NCI-H128 (cell line): ENCODE results near the gene NEDD8.
"Not testable (repeated sequence)": the region's sequence is repeated elsewhere in the genome, so short reads cannot be mapped to it uniquely, and the experiment has no call there.

Experiments used
- DNase-seq: peaks from one replicate; lab custom pipeline; 2025; ENCODE audit not compliant: unreplicated experiment; lab: John Stamatoyannopoulos, UW

Gene NEDD8

DNA sequence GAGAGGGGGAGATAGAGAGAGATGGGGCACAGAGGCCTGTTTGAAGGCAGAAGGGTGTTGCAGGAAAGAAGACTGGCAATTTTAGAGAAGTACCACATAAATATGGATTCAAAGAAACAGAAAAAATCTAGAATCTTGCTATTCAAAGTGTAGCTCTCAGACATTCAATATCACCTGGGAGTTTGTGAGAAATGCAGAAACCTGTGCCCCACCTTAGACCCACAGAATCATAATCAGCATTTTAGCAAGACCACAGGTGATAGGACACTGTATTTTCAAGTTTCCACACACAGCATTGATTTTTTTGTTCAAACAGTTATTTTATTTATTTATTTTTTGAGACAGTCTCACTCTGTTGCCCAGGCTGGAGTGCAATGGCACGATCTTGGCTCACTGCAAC lies 3.3 kb downstream of the NEDD8 start:
- DNase-seq = no peak

DNA sequence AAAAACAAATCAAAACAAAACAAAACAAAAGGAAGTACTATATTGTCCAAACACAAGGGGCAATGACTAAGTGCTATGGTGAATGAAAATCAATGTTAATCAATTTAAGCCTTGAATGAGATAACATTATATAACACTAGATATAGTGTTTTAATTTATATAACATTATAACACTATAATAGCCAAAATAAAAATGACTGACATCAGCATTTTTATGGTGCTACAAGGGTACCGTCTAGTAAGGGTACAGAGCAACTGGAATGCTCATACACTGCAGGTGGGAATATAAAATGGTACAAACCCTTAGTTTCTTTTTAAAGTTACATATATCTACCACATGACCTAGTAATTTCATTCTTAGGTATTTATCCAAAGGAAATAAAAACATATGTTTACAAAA lies 5.7 kb downstream of the NEDD8 start:
- DNase-seq = no peak

DNA sequence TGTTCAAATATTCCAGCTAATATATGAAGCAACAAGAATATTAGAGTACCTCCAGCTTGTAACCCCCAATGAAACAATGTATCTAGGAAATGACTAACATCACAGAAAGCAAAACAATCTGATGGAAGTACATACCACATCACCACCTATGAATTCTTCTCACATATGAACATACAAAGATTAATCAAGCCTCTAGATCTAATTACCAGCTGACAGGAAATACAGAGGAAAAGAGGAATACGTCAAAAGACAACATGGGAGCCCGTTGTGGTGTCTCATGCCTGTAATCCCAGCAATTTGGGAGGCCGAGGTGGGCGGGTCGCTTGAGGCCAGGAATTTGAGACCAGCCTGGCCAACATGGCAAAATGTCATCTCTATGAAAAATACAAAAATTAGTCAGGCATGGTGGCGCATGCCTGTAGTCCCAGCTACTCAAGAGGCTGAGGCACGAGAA lies 7.5 kb downstream of the NEDD8 start:
- no peak for DNase-seq

DNA sequence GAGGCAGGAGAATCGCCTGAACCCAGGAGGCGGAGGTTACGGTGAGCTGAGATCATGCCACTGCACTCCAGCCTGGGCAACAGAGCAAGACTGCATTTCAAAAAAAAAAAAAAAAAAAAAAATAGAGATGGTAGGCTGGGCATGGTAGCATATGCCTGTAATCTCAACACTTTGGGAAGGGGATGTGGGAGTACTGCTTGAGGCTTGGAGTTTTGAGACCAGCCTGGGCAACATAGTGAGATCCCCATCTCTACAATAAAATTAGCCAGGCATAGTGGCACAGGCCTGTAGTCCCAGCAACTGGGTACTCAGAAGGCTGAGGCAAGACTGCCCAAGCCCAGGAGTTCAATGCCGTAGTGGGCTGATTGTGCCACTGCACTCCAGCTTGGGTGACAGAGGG lies 9.2 kb downstream of the NEDD8 start:
- not testable (repeated sequence) for DNase-seq

DNA sequence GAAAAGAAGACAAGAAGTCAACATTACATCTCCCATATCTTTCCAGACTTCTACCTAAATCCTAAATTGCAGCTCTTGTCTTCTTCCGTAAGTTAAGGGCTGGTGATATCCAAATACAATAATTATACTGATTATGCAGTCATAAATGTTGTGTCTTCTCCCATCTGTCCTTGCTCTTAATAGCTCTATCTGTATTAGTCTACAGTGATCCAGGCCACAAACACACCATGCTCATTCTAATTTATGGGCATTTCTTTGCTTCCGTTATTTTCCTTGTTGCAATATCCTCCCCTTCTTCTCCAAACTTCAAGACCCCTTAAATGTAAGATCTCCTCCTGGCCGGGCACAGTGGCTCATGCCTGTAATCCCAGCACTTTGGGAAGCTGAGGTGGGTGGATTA lies 12.6 kb downstream of the NEDD8 start:
- DNase-seq = no peak

DNA sequence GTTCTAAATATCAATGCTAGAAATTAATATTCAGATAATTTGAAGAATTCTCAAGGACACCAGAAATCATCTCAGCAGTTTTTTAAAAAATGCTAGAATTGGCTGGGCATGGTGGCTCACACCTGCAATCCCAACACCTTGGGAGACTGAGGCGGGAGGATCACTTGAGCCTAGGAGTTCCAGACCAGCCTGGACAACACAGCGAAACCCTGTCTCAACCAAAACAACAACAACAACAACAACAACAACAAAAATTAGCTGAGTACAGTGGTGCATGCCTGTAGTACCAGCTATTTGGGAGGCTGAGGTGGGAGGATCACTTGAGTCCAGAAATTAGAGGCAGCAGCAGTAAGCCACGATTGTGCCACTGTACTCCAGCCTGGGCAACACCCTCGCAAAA lies 13.1 kb downstream of the NEDD8 start:
- no peak for DNase-seq

DNA sequence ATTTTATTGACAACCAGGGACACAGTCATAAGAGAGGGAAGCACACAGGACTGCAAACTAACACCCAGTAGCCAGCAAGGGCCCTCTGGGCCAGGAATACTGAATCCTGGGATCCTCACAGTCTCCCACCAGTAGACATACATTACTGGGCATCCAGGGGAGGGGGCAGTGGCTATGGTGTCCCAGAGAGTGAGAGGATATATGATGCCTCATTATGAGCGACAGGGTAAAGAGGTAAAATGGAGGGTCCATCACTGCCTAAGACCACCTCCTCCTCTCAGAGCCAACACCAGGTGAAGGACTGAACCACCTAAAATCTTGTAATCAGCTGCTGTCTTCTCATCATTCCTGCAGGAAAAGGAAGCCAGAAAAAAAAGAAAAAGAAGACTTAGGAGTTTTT lies 15.3 kb downstream of the NEDD8 start:
- DNase-seq = not testable (repeated sequence)

DNA sequence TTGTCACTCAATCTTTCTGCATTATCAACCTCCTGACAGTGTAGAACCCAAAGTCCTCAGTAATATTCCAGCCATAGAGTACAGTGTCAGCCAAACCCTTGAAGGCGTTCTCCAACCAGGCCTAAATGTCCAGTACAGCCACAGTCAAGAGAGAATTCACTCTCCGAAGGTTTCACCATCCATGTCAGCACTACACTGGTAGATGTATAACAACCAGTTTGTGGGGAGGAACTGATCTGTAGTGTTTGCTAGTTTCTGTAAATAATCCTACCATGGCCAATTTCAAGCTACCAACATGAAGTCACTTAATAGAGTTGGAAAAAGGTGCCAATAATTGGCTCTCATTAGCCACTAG lies 15.8 kb downstream of the NEDD8 start:
- no peak for DNase-seq

DNA sequence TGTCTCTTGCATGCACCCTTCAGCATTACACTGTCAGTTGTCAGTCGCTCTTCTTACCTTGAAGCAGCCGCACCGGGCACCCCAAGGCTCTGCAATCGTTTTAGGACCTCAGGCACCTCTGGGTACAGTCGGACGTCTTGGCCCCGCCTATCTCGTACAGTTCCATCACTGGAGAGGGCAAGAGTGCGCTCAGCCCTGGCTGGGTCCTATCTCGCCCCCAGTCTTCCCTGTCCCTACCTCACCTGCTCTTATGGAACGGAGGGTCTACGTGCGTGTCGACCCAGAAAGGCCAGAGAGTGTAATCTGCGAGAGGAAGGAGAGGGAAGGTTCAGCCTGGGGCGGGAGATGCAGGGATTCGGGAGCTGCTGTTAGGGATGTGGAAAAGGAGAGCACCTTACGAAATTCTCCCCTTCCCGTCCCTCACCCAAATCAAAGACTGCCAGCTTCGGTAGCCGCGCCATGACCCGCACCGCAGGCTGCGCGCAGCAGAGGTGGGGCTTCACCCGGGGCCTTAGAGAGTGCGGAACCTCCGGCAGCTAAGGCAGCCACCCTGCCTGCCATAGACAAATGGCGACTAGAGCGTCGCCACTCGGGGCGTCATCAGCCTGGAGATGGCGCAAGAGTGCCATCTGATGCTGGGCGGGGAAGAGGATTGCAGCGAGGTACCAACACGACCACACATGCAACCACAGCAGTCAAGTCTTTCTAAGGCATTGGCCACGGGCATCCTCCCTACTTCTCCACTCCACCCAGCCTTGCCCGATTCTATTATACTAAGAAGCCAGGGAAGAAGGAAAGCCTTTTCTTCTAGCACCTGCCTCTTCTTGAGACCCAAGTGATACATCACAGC lies 16.4 kb downstream of the NEDD8 start, which contains the start of gene MDP1:
Gene MDP1 (minus strand): TSS at position 572 of the 850 bp plus-strand sequence. CDS start 111 bp downstream, at position 461.
- peak; percentile 80 for DNase-seq

DNA sequence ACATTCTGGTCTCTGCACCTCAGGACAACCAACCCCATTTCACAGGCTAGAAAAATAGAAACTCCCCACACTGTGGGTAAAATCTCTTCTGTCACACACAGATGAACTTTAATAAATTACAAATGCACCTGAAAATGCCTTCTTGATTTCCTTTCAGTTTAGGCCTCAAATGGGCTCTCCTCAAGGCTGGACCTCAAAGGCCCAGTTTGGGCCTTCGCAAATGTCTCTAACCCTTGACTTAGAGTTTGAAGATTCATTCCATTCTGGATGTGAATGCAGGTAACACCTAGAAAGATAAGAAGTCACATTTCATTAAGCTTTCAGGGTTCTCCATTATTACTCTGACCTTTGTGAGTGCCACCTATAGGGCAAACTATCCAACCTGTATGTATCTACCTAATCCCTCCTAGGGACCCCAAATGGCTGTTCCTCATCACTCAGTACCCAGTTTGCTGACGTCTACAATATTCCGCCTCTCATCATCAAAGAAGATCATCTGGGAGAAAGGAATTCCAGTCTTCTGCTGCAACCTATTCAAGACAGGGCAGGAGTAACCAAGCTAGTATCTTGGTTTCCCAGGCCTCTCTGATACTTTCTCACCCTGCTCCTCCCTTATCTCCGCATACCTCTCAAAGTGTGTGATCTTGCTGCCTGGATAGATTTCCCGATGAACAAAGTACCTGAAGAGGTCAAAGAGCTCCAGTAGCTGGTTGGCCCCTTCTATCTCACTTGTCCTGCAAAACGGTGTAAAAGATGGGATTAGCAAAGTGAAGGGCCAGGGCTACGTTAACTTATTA lies 18.1 kb downstream of the NEDD8 start:
- DNase-seq = no peak

DNA sequence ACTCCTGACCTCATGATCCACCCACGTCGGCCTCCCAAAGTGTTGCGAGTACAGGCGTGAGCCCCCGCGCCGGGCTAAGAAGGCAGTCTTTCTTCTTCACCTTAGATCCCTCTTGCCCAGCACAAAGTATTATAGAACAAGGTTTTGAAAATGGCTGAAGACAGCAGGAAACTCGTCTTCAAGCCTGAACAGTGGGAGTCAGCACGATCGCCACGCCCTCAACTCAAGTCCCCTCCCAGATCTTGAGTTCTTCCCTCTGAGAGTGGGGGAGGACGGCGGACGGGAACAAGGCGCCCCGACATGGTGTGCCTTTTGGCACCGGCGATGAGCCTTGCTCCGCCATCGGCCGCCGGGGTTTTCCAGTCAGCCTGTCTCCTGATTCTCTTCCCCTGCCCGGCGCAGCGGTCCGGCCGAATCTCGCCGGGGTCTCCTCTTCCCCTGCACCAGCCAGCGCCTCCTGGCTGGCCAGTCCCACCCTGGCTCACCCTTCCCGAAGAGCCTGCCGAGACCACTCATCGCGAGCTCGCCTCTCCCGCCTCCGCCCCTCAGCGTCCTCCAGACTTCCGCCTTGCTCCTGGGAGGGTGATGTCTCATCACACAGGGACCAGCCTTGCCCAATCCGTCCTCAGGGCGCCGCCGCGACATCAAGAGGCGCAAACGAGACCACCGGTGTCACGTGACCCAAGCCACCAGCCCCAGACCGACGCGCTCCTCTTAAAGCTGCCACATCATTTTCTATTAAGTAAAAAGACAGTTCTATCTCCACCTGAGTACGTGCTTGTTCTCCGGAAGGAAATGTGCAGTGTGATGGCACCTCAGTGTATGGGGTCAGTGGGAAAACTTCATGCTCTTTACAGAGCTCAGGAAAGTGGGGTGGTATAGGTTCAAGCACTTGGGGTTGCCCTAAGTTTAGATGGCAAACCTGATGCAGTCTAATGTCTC lies 19.0 kb downstream of the NEDD8 start, which contains the start of gene CHMP4A:
Gene CHMP4A (minus strand): TSS at position 565 of the 942 bp plus-strand sequence. CDS start 49 bp downstream, at position 516.
- DNase-seq = peak; percentile 85

DNA sequence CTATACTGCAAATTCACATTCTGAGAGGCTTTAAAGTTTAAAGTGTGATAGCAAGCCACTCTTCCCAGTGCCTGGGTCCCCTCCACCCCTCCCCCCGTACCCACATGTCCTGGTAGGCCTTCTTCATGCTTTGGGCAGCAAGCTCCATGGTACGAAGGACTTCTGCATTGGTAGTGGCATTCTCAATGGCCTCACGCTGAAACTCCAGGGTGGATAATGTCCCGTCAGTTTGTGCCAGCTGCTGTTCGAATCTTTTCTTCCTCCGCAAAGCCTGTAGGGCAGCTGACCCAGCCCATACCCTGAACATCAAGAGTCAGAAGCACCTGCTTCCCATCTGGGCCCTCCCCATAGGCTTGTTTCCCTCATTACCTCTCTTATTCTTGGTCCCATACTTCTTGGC lies 20.9 kb downstream of the NEDD8 start:
- no peak for DNase-seq

DNA sequence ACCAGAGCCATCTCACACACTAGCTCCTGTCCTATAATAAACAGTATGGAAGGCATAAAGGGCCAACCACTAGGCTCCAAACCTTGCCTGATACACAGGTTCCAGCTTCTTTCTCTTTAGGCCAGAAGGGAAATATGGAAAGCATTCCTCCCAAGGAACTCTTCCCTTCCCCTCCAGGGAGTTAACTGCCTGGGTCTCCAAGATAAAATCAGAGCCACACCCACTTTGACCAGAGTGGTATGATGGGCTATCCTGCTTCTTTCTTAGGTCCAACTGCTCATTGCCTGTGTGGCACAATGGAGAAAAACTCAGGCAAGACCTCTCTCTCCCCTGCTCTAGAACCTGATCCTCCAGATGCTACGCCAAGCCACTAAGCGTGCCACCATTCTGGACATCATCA lies 24.5 kb downstream of the NEDD8 start:
- no peak for DNase-seq

DNA sequence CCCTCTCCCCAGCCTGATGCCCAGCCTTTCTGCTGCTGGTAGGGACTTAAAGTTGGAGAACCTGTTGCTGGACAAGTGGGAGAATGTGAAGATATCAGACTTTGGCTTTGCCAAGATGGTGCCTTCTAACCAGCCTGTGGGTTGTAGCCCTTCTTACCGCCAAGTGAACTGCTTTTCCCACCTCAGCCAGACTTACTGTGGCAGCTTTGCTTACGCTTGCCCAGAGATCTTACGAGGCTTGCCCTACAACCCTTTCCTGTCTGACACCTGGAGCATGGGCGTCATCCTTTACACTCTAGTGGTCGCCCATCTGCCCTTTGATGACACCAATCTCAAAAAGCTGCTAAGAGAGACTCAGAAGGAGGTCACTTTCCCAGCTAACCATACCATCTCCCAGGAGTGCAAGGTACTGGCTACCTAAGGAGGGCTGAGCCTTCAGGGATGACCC lies 25.0 kb downstream of the NEDD8 start:
- no peak for DNase-seq

DNA sequence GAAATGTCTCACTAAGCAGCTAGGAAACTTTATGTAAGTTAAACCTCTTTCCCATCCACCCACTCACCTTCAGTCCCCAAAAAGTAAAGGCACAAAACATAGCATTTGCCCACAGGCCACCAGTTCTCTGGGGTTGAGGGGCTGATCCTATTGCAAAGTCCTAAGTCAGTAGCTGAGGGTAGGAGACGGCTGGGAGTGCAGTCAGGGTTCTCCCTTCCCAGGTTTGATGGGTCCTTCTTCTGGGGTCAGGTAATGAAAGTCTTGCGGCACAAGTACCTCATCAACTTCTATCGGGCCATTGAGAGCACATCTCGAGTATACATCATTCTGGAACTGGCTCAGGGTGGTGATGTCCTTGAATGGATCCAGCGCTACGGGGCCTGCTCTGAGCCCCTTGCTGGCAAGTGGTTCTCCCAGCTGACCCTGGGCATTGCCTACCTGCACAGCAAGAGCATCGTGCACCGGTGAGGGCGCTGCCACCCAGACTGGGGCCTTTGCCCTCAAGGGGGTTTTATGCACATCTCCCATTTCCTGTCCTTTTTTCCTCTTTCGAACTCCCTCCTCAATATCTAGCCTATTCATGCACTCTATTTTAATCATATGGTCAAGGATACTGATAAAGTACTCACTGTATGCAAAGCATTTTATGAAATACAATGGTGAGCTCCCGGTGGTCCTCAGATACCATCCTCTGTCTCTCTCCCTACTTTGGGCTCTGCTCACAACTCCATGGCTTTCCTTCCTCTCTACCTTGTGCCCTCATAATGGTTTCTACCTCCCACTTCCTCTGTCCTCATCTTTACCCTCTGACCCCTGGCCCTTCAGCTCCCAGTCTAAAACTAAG lies 25.7 kb downstream of the NEDD8 start:
- DNase-seq = no peak

DNA sequence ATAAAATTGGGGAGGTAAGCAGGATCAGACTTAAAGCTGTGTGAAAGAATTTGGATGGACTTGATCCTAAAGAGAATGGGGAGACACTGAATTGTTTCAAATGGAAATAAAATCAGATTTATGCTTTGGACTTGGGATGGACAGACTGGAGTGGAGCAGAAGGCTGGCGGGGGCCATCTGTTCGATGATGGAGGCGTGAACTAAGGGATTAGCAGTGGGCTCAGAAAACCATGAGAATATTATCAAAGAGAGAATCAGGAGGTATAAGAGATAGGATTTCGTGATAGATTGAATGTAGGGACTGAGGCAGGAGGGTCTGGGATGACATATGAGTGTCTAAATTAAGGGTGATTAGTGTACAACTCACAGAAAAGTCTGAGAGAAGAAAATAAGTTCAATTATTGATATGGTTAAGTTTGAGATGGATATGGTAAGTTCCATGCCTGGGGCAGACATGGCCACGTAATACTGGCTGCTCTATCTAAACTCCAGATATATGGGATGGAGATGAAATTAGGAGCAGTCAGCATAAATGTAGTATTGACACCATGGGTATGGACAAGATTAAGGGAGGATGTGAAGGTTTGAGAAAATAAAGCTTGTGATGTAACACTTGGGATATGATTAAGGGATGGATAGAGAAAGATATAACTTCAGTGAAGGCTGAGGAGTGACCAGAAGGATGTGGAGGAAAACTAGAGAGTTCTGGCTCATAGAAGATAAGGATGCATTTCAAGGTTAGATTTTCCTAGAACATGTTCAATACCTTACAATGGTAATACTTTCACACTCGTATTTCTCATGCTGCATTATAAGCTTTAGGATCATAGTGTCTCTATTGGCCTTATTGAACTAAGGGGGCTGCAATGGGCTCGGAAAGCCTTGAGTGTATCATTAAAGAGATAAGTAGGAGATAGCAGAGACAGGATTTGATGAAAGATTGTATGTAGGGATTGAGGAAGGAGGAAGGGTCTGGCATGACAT lies 27.7 kb downstream of the NEDD8 start:
- DNase-seq = no peak

DNA sequence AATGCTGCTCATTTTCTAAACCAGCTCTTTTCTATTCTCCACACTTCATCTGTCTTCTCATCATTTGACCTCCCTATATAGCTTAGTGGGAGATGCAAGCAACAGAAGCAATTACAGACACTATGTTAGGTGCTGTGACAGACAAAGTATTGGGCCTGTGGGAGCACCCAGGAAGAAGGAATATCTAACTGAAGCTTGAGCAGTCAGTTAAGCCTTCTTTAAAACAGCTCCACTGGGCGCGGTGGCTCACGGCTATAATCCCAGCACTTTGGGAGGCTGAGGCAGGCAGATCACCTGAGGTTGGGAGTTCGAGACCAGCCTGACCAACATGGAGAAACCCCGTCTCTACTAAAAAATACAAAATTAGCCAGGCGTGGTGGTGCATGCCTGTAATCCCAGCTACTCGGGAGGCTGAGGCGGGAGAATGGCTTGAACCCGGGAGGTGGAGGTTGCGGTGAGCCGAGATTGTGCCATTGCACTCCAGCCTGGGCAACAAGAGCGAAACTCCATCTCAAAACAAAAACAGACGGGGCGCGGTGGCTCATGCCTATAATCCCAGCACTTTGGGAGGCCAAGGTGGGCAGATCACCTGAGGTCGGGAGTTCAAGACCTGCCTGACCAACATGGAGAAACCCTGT lies 28.8 kb downstream of the NEDD8 start:
- not testable (repeated sequence) for DNase-seq

DNA sequence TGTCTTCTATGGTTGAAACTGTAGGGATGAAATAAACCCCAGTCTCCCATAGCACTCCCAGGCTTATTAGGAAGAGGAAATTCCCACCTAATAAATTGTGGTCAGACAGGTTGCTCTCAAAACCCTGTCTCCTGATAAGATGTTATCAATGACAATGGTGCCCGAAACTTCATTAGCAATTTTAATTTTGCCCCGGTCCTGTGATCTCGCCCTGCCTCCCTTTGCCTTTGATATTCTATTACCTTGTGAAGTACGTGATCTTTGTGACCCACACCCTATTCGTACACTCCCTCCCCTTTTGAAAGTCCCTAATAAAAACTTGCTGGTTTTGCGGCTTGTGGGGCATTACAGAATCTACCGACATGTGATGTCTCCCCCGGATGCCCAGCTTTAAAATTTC lies 29.6 kb downstream of the NEDD8 start:
- DNase-seq = not testable (repeated sequence)
